C4-2B (cell line): ENCODE results near the gene BCO1.

Source experiments
- H3K27ac ChIP-seq: fragments of 450-650 bp; 2 replicates; pipeline ENCODE4 v1.5.1; 2017
- ZFX ChIP-seq: fragments of 450-650 bp; IDR thresholded peaks from 2 replicates; pipeline ENCODE4 v1.6.1; 2017
- TF ChIP-seq, protein P1 (sequence below): fragments of 450-650 bp; conservative IDR thresholded peaks from 2 replicates; pipeline ENCODE4 v1.5.1; 2017; ENCODE audit warnings: mild to moderate bottlenecking

BCO1 gene

DNA sequence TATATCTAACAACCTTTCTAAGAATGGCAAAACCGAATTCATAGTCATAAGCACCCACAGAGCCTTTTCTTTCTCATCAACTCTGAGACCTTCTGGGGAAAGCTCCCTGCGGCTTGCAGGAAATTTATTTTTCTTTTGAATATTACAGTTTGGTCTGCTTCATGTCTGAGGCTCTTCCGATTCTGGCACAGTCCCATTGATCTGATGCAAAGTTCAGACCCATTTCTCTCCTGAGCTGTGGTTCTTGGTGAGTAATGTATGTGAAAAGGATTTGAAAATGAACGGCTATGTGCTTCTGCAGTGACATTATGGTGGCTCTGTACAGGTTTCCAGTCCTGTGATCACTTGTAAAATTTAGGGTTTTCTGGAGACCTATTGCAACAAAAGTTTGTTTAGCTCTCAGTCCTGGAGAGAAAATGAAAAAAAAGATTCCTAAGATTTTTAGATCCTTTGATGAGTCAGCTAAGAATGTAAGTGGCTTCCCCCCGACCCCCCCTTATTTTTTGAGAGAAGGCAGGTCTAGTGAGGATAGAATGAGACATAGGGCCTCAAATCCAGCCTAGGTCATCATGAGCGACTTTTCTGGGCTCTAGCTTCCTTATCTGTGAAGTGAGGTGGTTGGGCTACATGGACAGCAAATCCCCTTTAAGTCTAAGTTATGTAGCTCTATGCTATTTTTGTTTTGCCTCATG lies 80.9 kb downstream of the BCO1 start:
- H3K27ac ChIP-seq = no peak overlapping the region
- TF ChIP-seq, protein P1, sequence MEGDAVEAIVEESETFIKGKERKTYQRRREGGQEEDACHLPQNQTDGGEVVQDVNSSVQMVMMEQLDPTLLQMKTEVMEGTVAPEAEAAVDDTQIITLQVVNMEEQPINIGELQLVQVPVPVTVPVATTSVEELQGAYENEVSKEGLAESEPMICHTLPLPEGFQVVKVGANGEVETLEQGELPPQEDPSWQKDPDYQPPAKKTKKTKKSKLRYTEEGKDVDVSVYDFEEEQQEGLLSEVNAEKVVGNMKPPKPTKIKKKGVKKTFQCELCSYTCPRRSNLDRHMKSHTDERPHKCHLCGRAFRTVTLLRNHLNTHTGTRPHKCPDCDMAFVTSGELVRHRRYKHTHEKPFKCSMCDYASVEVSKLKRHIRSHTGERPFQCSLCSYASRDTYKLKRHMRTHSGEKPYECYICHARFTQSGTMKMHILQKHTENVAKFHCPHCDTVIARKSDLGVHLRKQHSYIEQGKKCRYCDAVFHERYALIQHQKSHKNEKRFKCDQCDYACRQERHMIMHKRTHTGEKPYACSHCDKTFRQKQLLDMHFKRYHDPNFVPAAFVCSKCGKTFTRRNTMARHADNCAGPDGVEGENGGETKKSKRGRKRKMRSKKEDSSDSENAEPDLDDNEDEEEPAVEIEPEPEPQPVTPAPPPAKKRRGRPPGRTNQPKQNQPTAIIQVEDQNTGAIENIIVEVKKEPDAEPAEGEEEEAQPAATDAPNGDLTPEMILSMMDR = no peak
- no peak for TF ChIP-seq ZFX

DNA sequence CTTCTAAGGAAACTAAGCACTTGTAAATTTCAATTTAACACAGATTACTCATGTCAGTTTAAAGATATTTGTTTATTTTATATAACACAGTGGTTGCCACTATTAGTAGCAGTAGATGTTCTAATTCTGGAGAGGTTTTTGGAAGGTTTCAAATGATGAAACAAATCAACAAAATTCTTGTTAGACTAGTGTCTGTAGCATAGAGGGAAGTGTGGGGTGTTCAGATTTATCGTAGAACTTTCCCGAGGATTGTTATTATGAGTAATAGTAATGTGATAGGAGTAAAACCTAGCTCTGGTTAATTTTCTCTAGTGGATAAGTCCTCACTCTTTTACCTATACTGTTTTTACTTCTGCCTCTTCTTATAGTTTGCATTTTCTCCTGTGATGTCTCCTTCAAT lies 82.5 kb downstream of the BCO1 start:
- TF ChIP-seq ZFX = no peak
- TF ChIP-seq, protein P1 = no peak
- H3K27ac ChIP-seq = no peak overlapping the region

DNA sequence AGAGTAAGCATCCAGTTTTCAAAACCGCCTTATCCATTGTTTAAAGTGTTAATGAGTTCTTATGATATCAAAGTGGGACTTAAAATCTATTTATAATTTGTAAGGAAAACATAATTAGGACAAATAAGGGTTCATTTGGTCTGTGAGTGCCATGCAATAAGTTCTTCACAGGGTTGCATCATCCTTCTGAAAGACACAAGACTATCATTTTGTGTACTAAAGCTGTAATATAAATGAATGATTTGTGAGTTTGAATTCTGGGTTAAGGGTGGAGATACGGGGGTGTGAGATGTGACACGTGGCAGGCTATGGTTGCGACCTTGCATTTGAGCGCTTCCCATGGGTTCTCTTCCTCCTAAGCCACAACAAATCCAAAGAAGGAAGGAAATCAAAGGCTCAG lies 83.0 kb downstream of the BCO1 start:
- TF ChIP-seq, protein P1 = no peak
- no peak for TF ChIP-seq ZFX
- no peak overlapping the region for H3K27ac ChIP-seq

DNA sequence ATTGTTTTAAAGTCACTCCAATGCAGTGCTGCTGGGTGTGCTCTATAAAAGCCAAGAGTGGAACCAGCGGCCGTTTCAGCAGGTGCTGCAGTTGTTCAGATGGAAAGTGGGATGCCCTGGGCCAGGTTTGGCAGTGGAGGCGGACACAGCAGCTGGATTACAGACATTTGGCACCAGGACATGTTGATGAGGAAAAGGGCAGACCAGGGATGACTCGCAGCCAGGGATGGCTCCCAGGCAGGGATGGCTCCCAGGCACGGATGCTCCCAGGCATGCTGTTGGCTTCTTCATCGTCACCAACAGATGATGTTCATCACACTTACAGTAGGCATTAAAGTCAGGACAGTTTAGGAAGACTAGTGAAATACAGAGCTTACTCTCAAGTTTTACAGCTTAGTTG lies 86.3 kb downstream of the BCO1 start:
- no peak for TF ChIP-seq ZFX
- TF ChIP-seq, protein P1 = no peak

DNA sequence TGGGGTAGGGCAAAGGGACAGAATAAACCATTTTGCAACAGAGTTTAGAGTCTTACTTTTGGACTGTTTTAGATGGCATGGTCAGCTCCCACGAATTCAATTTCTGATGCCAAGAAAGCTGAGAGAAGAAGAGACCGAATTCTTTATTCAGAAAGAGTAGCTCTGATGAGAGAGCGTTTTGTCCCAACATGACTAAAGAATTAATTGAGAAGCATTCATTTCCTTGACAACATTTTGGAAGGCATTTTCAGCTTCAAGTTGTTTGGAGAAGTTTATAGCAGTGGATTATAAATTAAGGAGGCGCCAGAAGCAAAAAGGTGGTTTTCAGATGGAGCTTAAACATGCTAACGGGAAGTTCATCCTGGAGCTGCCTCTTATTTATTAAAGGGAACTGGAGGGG lies 88.5 kb downstream of the BCO1 start:
- H3K27ac ChIP-seq = no peak overlapping the region
- TF ChIP-seq ZFX = no peak
- TF ChIP-seq, protein P1 = no peak

More for the DNA sequence above, 86.3 kb downstream of the BCO1 start:
- H3K27ac ChIP-seq = no peak overlapping the region

DNA sequence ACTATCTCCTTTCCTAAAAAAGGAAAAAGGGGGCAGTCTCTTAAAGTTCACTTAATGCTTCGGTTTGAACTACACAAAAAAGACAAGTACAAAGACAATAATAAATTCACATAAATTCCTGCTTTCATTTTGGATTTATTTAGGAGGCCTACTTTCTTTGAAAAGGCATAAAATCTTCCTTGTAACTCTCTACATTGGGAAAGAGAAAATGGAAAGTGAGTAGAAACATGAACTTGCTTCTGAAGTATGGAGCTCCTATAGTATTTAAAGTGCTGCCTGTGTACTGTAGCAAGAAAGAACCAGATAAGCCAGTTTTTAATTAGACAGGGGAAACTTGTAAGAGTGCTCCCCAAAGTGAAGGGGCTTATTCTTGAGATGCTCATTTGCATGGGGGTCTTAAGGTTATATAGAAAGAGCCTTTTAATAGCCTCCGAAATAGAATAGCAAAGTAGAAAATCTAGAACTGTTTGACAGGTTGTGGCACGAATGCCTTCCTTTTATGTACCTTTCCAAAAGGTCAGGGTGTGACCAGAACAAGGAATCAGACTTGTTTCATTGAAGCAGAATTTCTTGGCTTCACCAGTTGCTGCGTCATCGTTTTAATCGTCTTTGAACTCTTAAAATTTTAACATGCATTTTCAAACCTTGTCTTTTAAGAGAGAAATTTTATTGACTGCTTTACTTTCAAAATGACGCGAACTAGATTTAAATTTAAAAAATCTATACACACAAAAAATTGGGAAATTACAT lies 89.1 kb downstream of the BCO1 start:
- TF ChIP-seq, protein P1 = no peak
- no peak for TF ChIP-seq ZFX
- H3K27ac ChIP-seq = no peak overlapping the region

DNA sequence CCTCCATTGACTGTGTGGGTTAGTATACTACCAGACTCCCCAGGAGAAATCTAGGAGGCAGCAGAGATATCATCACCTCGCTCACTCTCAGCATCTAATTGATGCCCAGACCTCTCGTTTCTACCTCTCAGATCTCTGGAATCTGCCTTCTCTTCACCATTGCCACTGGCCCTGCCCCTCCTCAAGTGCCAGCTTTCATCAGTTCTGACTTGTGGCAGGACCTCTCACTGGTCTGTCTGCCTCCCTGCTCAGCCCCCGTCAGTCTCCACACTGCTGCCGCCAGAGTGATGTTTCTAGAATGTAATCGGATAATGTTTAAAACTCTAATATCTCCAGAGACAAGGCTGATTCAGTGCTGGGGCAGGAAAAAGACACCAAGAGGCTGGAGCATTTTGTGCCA lies 91.5 kb downstream of the BCO1 start:
- H3K27ac ChIP-seq = no peak overlapping the region
- TF ChIP-seq, protein P1 = no peak
- no peak for TF ChIP-seq ZFX
